Lower lobe of right lung (tissue), 2 donors: ENCODE measurements around the gene PCGF2. TPM values are rescaled to one million over a fixed set of nuclear protein-coding genes. Genes with fewer than 3 reads are reported as not detected.

ENCODE experiments used
- ATAC-seq, 2 donors: fragments of 200-7000 bp; cut with Tn5 transposase; one replicate each; pipeline ENCODE4 v1.9.1; 2020 to 2022; ENCODE audit warnings: mild to moderate bottlenecking in 2 of 2, moderate library complexity in 2 of 2
- DNase-seq: peaks from one replicate; pipeline ENCODE4 v3.0.0-alpha.2; 2020
- H3K27ac ChIP-seq: fragments of 200-600 bp; one replicate; pipeline ENCODE4 v1.8.0; 2022
- H3K27me3 ChIP-seq: fragments of 200-600 bp; one replicate; pipeline ENCODE4 v1.8.0; 2022; ENCODE audit warnings: low read depth
- H3K36me3 ChIP-seq: fragments of 200-600 bp; one replicate; pipeline ENCODE4 v1.8.0; 2022; ENCODE audit warnings: mild to moderate bottlenecking
- H3K4me1 ChIP-seq: fragments of 200-600 bp; one replicate; pipeline ENCODE4 v1.8.0; 2022
- H3K4me3 ChIP-seq: fragments of 200-600 bp; one replicate; pipeline ENCODE4 v1.8.0; 2022; ENCODE audit warnings: mild to moderate bottlenecking
- H3K9me3 ChIP-seq: fragments of 200-600 bp; one replicate; pipeline ENCODE4 v1.8.0; 2022
- CTCF ChIP-seq: fragments of 200-600 bp; IDR thresholded peaks from one replicate; pipeline ENCODE4 v1.8.0; 2022; ENCODE audit warnings: antibody characterized with exemption, mild to moderate bottlenecking
- intact Hi-C: fragments of 100-400 bp; cut with DNase I; formaldehyde crosslinking; loops from one replicate; pipeline ENCODE4 v1.11.0; 2022
- microRNA-seq: library from miRNA; unstranded; fragments of <30 nt; microRNA quantifications from one replicate; pipeline ENCODE4 v1.2.0, GENCODE V29; 2020; ENCODE audit warnings: borderline number of aligned reads
- total RNA-seq: library from RNA; stranded (reverse); fragmentation: NEBNext Ultra II Directional; extraction: Animal tissue kit (Norgen Biotek cat#: 25700); gene quantifications from one replicate; pipeline ENCODE4 v1.2.1, GENCODE V29; 2021
- donor health status: DM: no; HTN: yes; CAD: no; lungs with severe emphysema.

Gene PCGF2
- total RNA-seq, 1 donor from 2014 or later, result 53.5 TPM

DNA sequence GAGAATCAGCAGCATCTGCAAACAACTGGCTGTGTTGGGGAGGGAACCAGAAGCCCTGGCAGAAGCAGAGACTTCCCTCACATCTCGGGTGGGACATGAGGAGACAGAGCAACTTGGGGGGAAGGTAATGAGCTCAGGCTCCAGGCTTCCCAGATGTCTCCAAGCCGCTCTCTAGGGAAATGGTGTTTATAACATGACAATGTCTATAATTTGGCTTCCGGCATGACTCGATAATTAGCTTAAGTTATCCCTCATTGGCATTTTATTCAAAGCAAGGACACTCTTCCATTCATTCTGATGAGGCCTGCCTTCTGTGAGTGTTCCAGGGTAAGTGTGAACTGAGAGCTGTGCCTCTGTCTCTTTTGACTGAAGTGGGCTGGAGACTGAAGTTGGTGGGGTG lies 57.8 kb downstream of the PCGF2 start:
- H3K36me3 ChIP-seq, result no peaks in the 10 kb centered on the region
- H3K4me1 ChIP-seq, result peaks cover 13% of the 10 kb centered on the region
- H3K27me3 ChIP-seq, result no peaks in the 10 kb centered on the region
- ATAC-seq (no peak), DNase-seq (no peak)
- no peak for TF ChIP-seq CTCF
- no peak overlapping the region for H3K4me3 ChIP-seq
- H3K9me3 ChIP-seq, result no peaks in the 10 kb centered on the region
- intact Hi-C loops, result no loop called here
- H3K27ac ChIP-seq, result no peak overlapping the region

DNA sequence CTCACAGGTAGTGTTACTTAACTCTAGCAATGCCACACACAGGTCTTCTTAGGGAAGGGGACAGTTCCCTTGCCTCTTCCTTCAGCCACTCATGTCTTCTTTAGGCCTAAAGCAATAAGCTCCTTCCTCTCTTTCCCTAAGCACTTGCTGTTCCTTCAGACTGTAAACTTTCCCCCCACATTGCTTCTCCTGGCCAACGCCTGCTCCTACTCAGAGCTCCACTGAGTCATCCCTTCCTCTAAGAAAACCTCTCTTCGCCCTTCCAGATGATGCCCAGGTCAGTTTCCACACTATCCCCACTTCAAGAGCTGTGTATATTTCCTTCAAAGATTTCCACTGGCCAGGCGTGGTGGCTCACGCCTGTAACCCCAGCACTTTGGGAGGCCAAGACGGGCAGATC lies 60.9 kb downstream of the PCGF2 start:
- DNase-seq, result no peak
- intact Hi-C loops, result no loop called here

GRCh38 chr17:38685491-38685890 lies 62.6 kb downstream of the PCGF2 start:
- Histone ChIP-seq H3K27ac (no peak overlapping the region), H3K36me3 (no peaks in the 10 kb centered on the region), H3K27me3 (no peaks in the 10 kb centered on the region), H3K9me3 (no peaks in the 10 kb centered on the region), H3K4me3 (no peak overlapping the region), H3K4me1 (no peaks in the 10 kb centered on the region)
- peak; percentile 40 to 48 for ATAC-seq
- intact Hi-C loops, result no loop called here
- DNase-seq, result peak; percentile 59
- no peak for TF ChIP-seq CTCF

More for the DNA sequence above, 60.9 kb downstream of the PCGF2 start:
- H3K27ac ChIP-seq, result no peak overlapping the region
- no peak for TF ChIP-seq CTCF
- H3K9me3 ChIP-seq, result no peaks in the 10 kb centered on the region
- H3K4me1 ChIP-seq, result no peaks in the 10 kb centered on the region
- H3K27me3 ChIP-seq, result no peaks in the 10 kb centered on the region
- no peak overlapping the region for H3K4me3 ChIP-seq
- ATAC-seq, result no peak
- no peaks in the 10 kb centered on the region for H3K36me3 ChIP-seq

Small RNA genes within 50 kb of the gene (microRNA-seq; reads per million reads assigned to microRNA genes)
- gene MIR4726, result not detected
- not detected for gene MIR4734

Other genes starting within 250 kb of the PCGF2 start
- gene SRCIN1, start 142.4 kb downstream of the PCGF2 start, total RNA-seq, result 6.6 TPM
- gene EPOP, start 73.4 kb downstream of the PCGF2 start, total RNA-seq, result 1.0 TPM
- gene MLLT6, start 43.1 kb downstream of the PCGF2 start, total RNA-seq, result 135 TPM
- 31.3 TPM for gene CISD3, start 18.0 kb downstream of the PCGF2 start, total RNA-seq
- gene PSMB3, start 4.4 kb upstream of the PCGF2 start, total RNA-seq, result 128 TPM
- gene PIP4K2B, start 51.2 kb upstream of the PCGF2 start, total RNA-seq, result 44.8 TPM
- gene CWC25, start 77.0 kb upstream of the PCGF2 start, total RNA-seq, result 22.3 TPM
- 1,156 TPM for gene RPL23, start 105.4 kb upstream of the PCGF2 start, total RNA-seq
- 158 TPM for gene LASP1, start 121.7 kb upstream of the PCGF2 start, total RNA-seq
- not detected for gene FBXO47, start 219.1 kb upstream of the PCGF2 start, total RNA-seq